Stimulated activated CD8-positive, alpha-beta memory T cell treated with anti-CD3 and anti-CD28 coated beads, Interleukin-4, amount 100 ng/mL, for 48 hours (primary cell): ENCODE data around the gene CLCNKA.
"Not testable (repeated sequence)": the region's sequence is repeated elsewhere in the genome, so short reads cannot be mapped to it uniquely, and the experiment has no call there.

ENCODE experiments used
- DNase-seq: peaks from one replicate; pipeline ENCODE4 v3.0.0-alpha.2; 2020

The CLCNKA gene

GRCh38 chr1:15998929-15999328, 22.9 kb upstream of the CLCNKA start:
- no peak for DNase-seq

GRCh38 chr1:16001274-16001673, 20.6 kb upstream of the CLCNKA start:
- DNase-seq = not testable (repeated sequence)

- DNase-seq = no peak
These were observed 16.2 kb upstream of the CLCNKA start for GRCh38 chr1:16005597-16005996.

GRCh38 chr1:16006010-16006409, 15.8 kb upstream of the CLCNKA start:
- no peak for DNase-seq

- DNase-seq = no peak
These were observed 15.0 kb upstream of the CLCNKA start for GRCh38 chr1:16006552-16007485.

- DNase-seq = no peak
These were observed 14.0 kb upstream of the CLCNKA start for GRCh38 chr1:16007671-16008341.

- DNase-seq = peak; percentile 91
These were observed 12.8 kb upstream of the CLCNKA start for GRCh38 chr1:16009030-16009460.

GRCh38 chr1:16009678-16010077, 12.2 kb upstream of the CLCNKA start:
- DNase-seq = no peak

- DNase-seq = no peak
These were observed 11.0 kb upstream of the CLCNKA start for GRCh38 chr1:16010837-16011236.

GRCh38 chr1:16011936-16012589, 9.8 kb upstream of the CLCNKA start:
- DNase-seq = no peak

- DNase-seq = peak; percentile 57
These were observed 9.1 kb upstream of the CLCNKA start for GRCh38 chr1:16012590-16013219.

GRCh38 chr1:16013220-16013907, 8.5 kb upstream of the CLCNKA start:
- DNase-seq = peak; percentile 66

GRCh38 chr1:16013908-16014258, 8.0 kb upstream of the CLCNKA start:
- DNase-seq = no peak

GRCh38 chr1:16014509-16015482, 7.0 kb upstream of the CLCNKA start:
- DNase-seq = no peak

GRCh38 chr1:16015491-16015890, 6.3 kb upstream of the CLCNKA start:
- no peak for DNase-seq

- no peak for DNase-seq
These were observed 5.6 kb upstream of the CLCNKA start for GRCh38 chr1:16015960-16016901.

- DNase-seq = no peak
These were observed 4.8 kb upstream of the CLCNKA start for GRCh38 chr1:16017076-16017460.

GRCh38 chr1:16017461-16018303, 4.2 kb upstream of the CLCNKA start, which contains the start of gene HSPB7:
TSS of gene HSPB7 (minus strand) at chr1:16018043. CDS start at chr1:16017963, 80 bp downstream.
- DNase-seq = no peak

GRCh38 chr1:16018308-16018707, 3.5 kb upstream of the CLCNKA start:
- no peak for DNase-seq
